ENCODE measurements around the gene EDN2. TPM values are rescaled to one million over a fixed set of nuclear protein-coding genes. Genes with fewer than 3 reads are reported as not detected.

The EDN2 gene
- total RNA-seq, result 2.9 TPM
- polyA plus RNA-seq (ENCODE audit: insufficient read depth, low read depth, low replicate concordance), result 2.3 TPM
- long read RNA-seq, donor 1, result 0 reads
- long read RNA-seq, donor 2, partial matches to known transcripts, result 0 of 2 reads
- long read RNA-seq, donor 2, other reads (novel, unspliced or antisense), result 0 of 2 reads
- long read RNA-seq, donor 3, result 0 reads
- long read RNA-seq, donor 4, partial matches to known transcripts, result 0 of 1 reads
- long read RNA-seq, donor 4, other reads (novel, unspliced or antisense), result 0 of 1 reads
- long read RNA-seq, donor 5, result 0 reads
- long read RNA-seq, donor 6, partial matches to known transcripts, result 0 of 2 reads
- long read RNA-seq, donor 6, other reads (novel, unspliced or antisense), result 0 of 2 reads
- long read RNA-seq, donor 7, partial matches to known transcripts, result 0 of 5 reads
- long read RNA-seq, donor 7, other reads (novel, unspliced or antisense), result 1 of 5 reads
- long read RNA-seq, donor 8, partial matches to known transcripts, result 0 of 3 reads
- long read RNA-seq, donor 8, other reads (novel, unspliced or antisense), result 0 of 3 reads
- long read RNA-seq, donor 9, result 0 reads
- long read RNA-seq, donor 10, partial matches to known transcripts, result 0 of 1 reads
- long read RNA-seq, donor 10, other reads (novel, unspliced or antisense), result 0 of 1 reads

- Histone ChIP-seq H3K4me1 (ENCODE audit: control insufficient read depth in 2 of 3, insufficient read depth in 2 of 3, low read depth in 1 of 3, low read length in 3 of 3) (peaks cover 4 to 33% (median 23%) of the 10 kb centered on the region in 3 donors), H3K9me3 (ENCODE audit: control insufficient read depth in 2 of 3, insufficient read depth in 1 of 3, low read length in 3 of 3) (no peaks in the 10 kb centered on the region), H3K27me3 (ENCODE audit: control insufficient read depth, insufficient read depth, low read length) (no peaks in the 10 kb centered on the region), H3K9ac (ENCODE audit: low read length in 3 of 3) (peak within 1 kb of the TSS in 1 of 3 donors; percentile 7), H3K27ac (ENCODE audit: low read depth in 2 of 2, low read length in 2 of 2) (no peak within 1 kb of the TSS), H3K36me3 (ENCODE audit: control insufficient read depth in 2 of 3, insufficient read depth in 3 of 3, low read length in 3 of 3) (no peaks in the 10 kb centered on the region), H3K4me3 (ENCODE audit: low read length in 3 of 3) (no peak within 1 kb of the TSS)
- intact Hi-C loops (cut with DNase I), result no loop called here
- DNase-seq (peak; percentile 62 to 95 (median 68)), FAIRE-seq (no peak)
- peak; percentile 22 for TF ChIP-seq CTCF (IDR thresholded peaks at IDR 0.05; ENCODE audit: borderline replicate concordance, extremely low read depth, insufficient read depth)
Measured at GRCh38 chr1:41484402-41485241, at the start of gene EDN2. EDN2 (minus strand) TSS chr1:41484683; CDS start chr1:41484601, 82 bp downstream.

- peaks cover 0 to 14% (median 11%) of the 10 kb centered on the region in 3 donors for H3K4me1 ChIP-seq (ENCODE audit: control insufficient read depth in 2 of 3, insufficient read depth in 2 of 3, low read depth in 1 of 3, low read length in 3 of 3)
- DNase-seq, result peak in 1 of 5 donors; percentile 13
- H3K9me3 ChIP-seq (ENCODE audit: control insufficient read depth in 2 of 3, insufficient read depth in 1 of 3, low read length in 3 of 3), result no peaks in the 10 kb centered on the region
- no peak for FAIRE-seq
- H3K36me3 ChIP-seq (ENCODE audit: control insufficient read depth in 2 of 3, insufficient read depth in 3 of 3, low read length in 3 of 3), result no peaks in the 10 kb centered on the region
- H3K27me3 ChIP-seq (ENCODE audit: control insufficient read depth, insufficient read depth, low read length), result no peaks in the 10 kb centered on the region
- no peak for TF ChIP-seq CTCF (IDR thresholded peaks at IDR 0.05; ENCODE audit: borderline replicate concordance, extremely low read depth, insufficient read depth)
- no peak overlapping the region for H3K9ac ChIP-seq (ENCODE audit: low read length in 3 of 3)
- H3K4me3 ChIP-seq (ENCODE audit: low read length in 3 of 3), result no peak overlapping the region
- H3K27ac ChIP-seq (ENCODE audit: low read depth in 2 of 2, low read length in 2 of 2), result no peak overlapping the region
- intact Hi-C loops (cut with DNase I), result no loop called here
Measured at GRCh38 chr1:41533731-41534080, 49.2 kb upstream of the EDN2 start.

- intact Hi-C loops (cut with DNase I), result no loop called here
- H3K27me3 ChIP-seq (ENCODE audit: control insufficient read depth, insufficient read depth, low read length), result no peaks in the 10 kb centered on the region
- FAIRE-seq (no peak), DNase-seq (peak in 1 of 5 donors; percentile 41)
- H3K4me1 ChIP-seq (ENCODE audit: control insufficient read depth in 2 of 3, insufficient read depth in 2 of 3, low read depth in 1 of 3, low read length in 3 of 3), result peaks cover 0 to 14% (median 11%) of the 10 kb centered on the region in 3 donors
- no peak overlapping the region for H3K4me3 ChIP-seq (ENCODE audit: low read length in 3 of 3)
- TF ChIP-seq CTCF (IDR thresholded peaks at IDR 0.05; ENCODE audit: borderline replicate concordance, extremely low read depth, insufficient read depth), result no peak
- no peak overlapping the region for H3K27ac ChIP-seq (ENCODE audit: low read depth in 2 of 2, low read length in 2 of 2)
- no peaks in the 10 kb centered on the region for H3K36me3 ChIP-seq (ENCODE audit: control insufficient read depth in 2 of 3, insufficient read depth in 3 of 3, low read length in 3 of 3)
- no peaks in the 10 kb centered on the region for H3K9me3 ChIP-seq (ENCODE audit: control insufficient read depth in 2 of 3, insufficient read depth in 1 of 3, low read length in 3 of 3)
- H3K9ac ChIP-seq (ENCODE audit: low read length in 3 of 3), result no peak overlapping the region
Measured at GRCh38 chr1:41533016-41533730, 48.7 kb upstream of the EDN2 start.
